Neural cell (in vitro differentiated cells): ENCODE results near the gene RASD2. TPM values are rescaled to one million over a fixed set of nuclear protein-coding genes. Genes with fewer than 3 reads are reported as not detected.
A peak's percentile ranks its signal among the peaks of the same experiment; 100 is the strongest.

Source experiments
- H2AFZ ChIP-seq: fragments of 200-600, 300-800 bp; sonication (generic), shearing (Covaris generic); 2 replicates; pipeline ENCODE4 v1.6.0; 2014; ENCODE audit warnings: low read depth, mild to moderate bottlenecking, antibody characterized with exemption, low read length, moderate library complexity
- H3F3A ChIP-seq: fragments of 200-600 bp; shearing (Covaris generic); 2 replicates; pipeline ENCODE4 v1.6.1; 2016; ENCODE audit warnings: mild to moderate bottlenecking, moderate library complexity, mixed read lengths, antibody characterized with exemption, low read length; ENCODE audit not compliant: insufficient read depth, poor library complexity, severe bottlenecking
- H3K27ac ChIP-seq: fragments of 200-600, 300-800 bp; sonication (generic), shearing (Covaris generic); 2 replicates; pipeline ENCODE4 v1.5.1; 2014; ENCODE audit warnings: mild to moderate bottlenecking, low read length, moderate library complexity
- H3K27me3 ChIP-seq: fragments of 300-800, 200-600 bp; sonication (generic), shearing (Covaris generic); 2 replicates; pipeline ENCODE4 v1.6.0; 2014; ENCODE audit warnings: mild to moderate bottlenecking, low read depth, low read length, moderate library complexity; ENCODE audit not compliant: insufficient read depth
- H3K36me3 ChIP-seq: fragments of 300-800, 200-600 bp; sonication (generic), shearing (Covaris generic); 2 replicates; pipeline ENCODE4 v1.5.1; 2014; ENCODE audit warnings: mild to moderate bottlenecking, antibody characterized with exemption, low read length, moderate library complexity; ENCODE audit not compliant: insufficient read depth
- H3K4me2 ChIP-seq: fragments of 300-800, 200-600 bp; sonication (generic), shearing (Covaris generic); 2 replicates; pipeline ENCODE4 v1.6.0; 2014; ENCODE audit warnings: mild to moderate bottlenecking, low read length
- H3K4me3 ChIP-seq: fragments of 300-800, 200-600 bp; sonication (generic), shearing (Covaris generic); 2 replicates; pipeline ENCODE4 v1.5.1; 2014; ENCODE audit warnings: mild to moderate bottlenecking, low read length, moderate library complexity
- H3K79me2 ChIP-seq: fragments of 200-600 bp; shearing (Covaris generic); replicated peaks from 2 replicates; pipeline ENCODE4 v1.6.0; 2014; ENCODE audit warnings: mild to moderate bottlenecking, low read length, moderate library complexity; ENCODE audit not compliant: insufficient read depth
- H3K9ac ChIP-seq: fragments of 300-800, 200-600 bp; sonication (generic), shearing (Covaris generic); 2 replicates; pipeline ENCODE4 v1.6.1; 2016; ENCODE audit warnings: mild to moderate bottlenecking, low read length, mixed read lengths
- H3K9me2 ChIP-seq: fragments of 200-600 bp; shearing (Covaris generic); 2 replicates; pipeline ENCODE4 v1.6.1; 2016; ENCODE audit warnings: mild to moderate bottlenecking, low read length, mixed read lengths; ENCODE audit not compliant: insufficient read depth
- H3K9me3 ChIP-seq: fragments of 200-600, 300-800 bp; sonication (generic), shearing (Covaris generic); 2 replicates; pipeline ENCODE4 v1.6.1; 2016; ENCODE audit warnings: mild to moderate bottlenecking, mixed run types, low read length, moderate library complexity, mixed read lengths
- H4K20me1 ChIP-seq: fragments of 200-600 bp; shearing (Covaris generic); 2 replicates; pipeline ENCODE4 v1.6.1; 2016; ENCODE audit warnings: mild to moderate bottlenecking, mixed run types; ENCODE audit not compliant: insufficient read depth
- EP300 ChIP-seq: fragments of 450-650 bp; conservative IDR thresholded peaks from 2 replicates; pipeline ENCODE4 v1.6.1; 2014; ENCODE audit warnings: antibody characterized with exemption, mild to moderate bottlenecking, moderate library complexity; ENCODE audit not compliant: poor library complexity, severe bottlenecking
- EZH2 ChIP-seq: fragments of 200-600, 300-800 bp; shearing (Covaris generic), sonication (generic); IDR thresholded peaks from 2 replicates; pipeline ENCODE4 v1.6.1; 2014; ENCODE audit warnings: antibody characterized with exemption, low read length, borderline replicate concordance, mild to moderate bottlenecking; ENCODE audit not compliant: insufficient read depth, poor library complexity, severe bottlenecking
- MXI1 ChIP-seq: fragments of 450-650 bp; conservative IDR thresholded peaks from 2 replicates; pipeline ENCODE4 v1.6.1; 2014; ENCODE audit warnings: antibody characterized with exemption, mild to moderate bottlenecking; ENCODE audit not compliant: poor library complexity, severe bottlenecking
- POLR2AphosphoS5 ChIP-seq: IDR thresholded peaks from 2 replicates; pipeline ENCODE4 v1.6.1; 2012
- RAD21 ChIP-seq: fragments of 450-650 bp; conservative IDR thresholded peaks from 2 replicates; pipeline ENCODE4 v1.6.1; 2014; ENCODE audit warnings: antibody characterized with exemption, mild to moderate bottlenecking, moderate library complexity
- SMC3 ChIP-seq: fragments of 450-650 bp; conservative IDR thresholded peaks from 2 replicates; pipeline ENCODE4 v1.6.1; 2014; ENCODE audit warnings: antibody characterized with exemption, mild to moderate bottlenecking, moderate library complexity; ENCODE audit not compliant: poor library complexity
- TAF1 ChIP-seq: IDR thresholded peaks from 2 replicates; pipeline ENCODE4 v1.6.1; 2012; ENCODE audit warnings: low read depth
- polyA plus RNA-seq: library from polyadenylated mRNA; depleted of rRNA; stranded (reverse); fragments of >200 nt; gene quantifications from 2 replicates; pipeline ENCODE4 v1.2.3, GENCODE V29; 2014
- TF ChIP-seq, protein P1 (sequence below): IDR thresholded peaks from 2 replicates; pipeline ENCODE4 v1.6.1; 2012; ENCODE audit warnings: borderline replicate concordance
- TF ChIP-seq, protein P2 (sequence below): fragments of 450-650 bp; IDR thresholded peaks from 2 replicates; pipeline ENCODE4 v1.5.1; 2014; ENCODE audit warnings: antibody characterized with exemption, mild to moderate bottlenecking, moderate library complexity; ENCODE audit not compliant: poor library complexity, severe bottlenecking

The RASD2 gene
- polyA plus RNA-seq, 1 donor from 2014 or later = 0.14 TPM

DNA sequence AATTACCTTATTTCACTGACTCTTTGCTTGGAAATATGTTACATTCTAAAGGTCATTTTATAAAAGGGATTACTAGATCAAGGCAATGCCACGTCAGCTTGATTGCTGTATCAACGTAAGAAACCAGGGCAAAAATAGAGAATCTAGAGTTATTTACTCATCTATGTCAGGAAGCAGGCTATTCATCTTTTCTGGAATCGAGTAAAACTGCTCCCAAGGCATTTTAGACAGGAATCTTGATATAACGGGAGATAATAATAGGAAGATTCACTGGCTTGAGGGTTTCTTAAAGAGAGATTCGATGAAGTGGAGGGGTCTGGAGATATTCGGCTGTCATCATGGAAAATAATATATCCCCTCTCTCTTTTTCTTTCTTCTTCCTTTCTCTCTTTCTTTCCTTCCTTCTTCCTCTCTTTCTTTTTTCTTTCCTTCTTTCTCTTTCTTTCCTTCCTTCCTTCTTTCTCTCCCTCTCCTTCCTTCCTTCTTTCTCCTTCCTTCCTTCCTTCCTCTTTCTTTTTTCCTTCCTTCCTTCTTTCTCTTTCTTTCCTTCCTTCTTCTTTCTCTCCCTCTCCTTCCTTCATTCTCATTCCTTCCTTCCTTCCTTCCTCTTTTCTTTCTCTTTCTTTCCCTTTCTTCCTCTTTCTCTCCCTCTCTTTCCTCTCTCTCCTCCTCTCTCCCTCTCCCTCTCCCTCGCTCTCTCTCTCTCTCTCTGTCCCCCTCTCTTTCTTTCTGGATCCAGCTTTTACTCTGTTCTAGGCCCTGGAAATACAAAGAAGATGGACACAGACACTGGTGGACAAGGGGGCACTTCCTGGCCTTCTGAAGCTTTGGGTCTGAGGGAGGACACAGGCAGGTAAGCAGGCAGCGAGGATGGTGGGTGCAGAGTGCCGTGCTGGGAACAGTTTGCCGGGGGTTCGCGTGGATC is 18.1 kb upstream of the RASD2 start:
- Histone ChIP-seq H3K4me3 (no peak overlapping the region), H3F3A (no peaks in the 10 kb centered on the region), H3K36me3 (no peaks in the 10 kb centered on the region), H2AFZ (no peak overlapping the region), H3K9ac (peak overlapping the region; percentile 15), H3K9me3 (no peaks in the 10 kb centered on the region), H4K20me1 (no peaks in the 10 kb centered on the region), H3K79me2 (no peaks in the 10 kb centered on the region), H3K27me3 (no peaks in the 10 kb centered on the region), H3K9me2 (no peaks in the 10 kb centered on the region), H3K27ac (peak overlapping the region; percentile 7), H3K4me2 (no peak overlapping the region)
- TF ChIP-seq EP300 = no peak
- TF ChIP-seq EZH2 = no peak
- TF ChIP-seq TAF1 = no peak
- no peak for TF ChIP-seq SMC3
- TF ChIP-seq, protein P1, sequence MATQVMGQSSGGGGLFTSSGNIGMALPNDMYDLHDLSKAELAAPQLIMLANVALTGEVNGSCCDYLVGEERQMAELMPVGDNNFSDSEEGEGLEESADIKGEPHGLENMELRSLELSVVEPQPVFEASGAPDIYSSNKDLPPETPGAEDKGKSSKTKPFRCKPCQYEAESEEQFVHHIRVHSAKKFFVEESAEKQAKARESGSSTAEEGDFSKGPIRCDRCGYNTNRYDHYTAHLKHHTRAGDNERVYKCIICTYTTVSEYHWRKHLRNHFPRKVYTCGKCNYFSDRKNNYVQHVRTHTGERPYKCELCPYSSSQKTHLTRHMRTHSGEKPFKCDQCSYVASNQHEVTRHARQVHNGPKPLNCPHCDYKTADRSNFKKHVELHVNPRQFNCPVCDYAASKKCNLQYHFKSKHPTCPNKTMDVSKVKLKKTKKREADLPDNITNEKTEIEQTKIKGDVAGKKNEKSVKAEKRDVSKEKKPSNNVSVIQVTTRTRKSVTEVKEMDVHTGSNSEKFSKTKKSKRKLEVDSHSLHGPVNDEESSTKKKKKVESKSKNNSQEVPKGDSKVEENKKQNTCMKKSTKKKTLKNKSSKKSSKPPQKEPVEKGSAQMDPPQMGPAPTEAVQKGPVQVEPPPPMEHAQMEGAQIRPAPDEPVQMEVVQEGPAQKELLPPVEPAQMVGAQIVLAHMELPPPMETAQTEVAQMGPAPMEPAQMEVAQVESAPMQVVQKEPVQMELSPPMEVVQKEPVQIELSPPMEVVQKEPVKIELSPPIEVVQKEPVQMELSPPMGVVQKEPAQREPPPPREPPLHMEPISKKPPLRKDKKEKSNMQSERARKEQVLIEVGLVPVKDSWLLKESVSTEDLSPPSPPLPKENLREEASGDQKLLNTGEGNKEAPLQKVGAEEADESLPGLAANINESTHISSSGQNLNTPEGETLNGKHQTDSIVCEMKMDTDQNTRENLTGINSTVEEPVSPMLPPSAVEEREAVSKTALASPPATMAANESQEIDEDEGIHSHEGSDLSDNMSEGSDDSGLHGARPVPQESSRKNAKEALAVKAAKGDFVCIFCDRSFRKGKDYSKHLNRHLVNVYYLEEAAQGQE = no peak
- no peak for TF ChIP-seq MXI1
- no peak for TF ChIP-seq POLR2AphosphoS5
- TF ChIP-seq, protein P2, sequence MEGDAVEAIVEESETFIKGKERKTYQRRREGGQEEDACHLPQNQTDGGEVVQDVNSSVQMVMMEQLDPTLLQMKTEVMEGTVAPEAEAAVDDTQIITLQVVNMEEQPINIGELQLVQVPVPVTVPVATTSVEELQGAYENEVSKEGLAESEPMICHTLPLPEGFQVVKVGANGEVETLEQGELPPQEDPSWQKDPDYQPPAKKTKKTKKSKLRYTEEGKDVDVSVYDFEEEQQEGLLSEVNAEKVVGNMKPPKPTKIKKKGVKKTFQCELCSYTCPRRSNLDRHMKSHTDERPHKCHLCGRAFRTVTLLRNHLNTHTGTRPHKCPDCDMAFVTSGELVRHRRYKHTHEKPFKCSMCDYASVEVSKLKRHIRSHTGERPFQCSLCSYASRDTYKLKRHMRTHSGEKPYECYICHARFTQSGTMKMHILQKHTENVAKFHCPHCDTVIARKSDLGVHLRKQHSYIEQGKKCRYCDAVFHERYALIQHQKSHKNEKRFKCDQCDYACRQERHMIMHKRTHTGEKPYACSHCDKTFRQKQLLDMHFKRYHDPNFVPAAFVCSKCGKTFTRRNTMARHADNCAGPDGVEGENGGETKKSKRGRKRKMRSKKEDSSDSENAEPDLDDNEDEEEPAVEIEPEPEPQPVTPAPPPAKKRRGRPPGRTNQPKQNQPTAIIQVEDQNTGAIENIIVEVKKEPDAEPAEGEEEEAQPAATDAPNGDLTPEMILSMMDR = no peak
- TF ChIP-seq RAD21 = no peak

DNA sequence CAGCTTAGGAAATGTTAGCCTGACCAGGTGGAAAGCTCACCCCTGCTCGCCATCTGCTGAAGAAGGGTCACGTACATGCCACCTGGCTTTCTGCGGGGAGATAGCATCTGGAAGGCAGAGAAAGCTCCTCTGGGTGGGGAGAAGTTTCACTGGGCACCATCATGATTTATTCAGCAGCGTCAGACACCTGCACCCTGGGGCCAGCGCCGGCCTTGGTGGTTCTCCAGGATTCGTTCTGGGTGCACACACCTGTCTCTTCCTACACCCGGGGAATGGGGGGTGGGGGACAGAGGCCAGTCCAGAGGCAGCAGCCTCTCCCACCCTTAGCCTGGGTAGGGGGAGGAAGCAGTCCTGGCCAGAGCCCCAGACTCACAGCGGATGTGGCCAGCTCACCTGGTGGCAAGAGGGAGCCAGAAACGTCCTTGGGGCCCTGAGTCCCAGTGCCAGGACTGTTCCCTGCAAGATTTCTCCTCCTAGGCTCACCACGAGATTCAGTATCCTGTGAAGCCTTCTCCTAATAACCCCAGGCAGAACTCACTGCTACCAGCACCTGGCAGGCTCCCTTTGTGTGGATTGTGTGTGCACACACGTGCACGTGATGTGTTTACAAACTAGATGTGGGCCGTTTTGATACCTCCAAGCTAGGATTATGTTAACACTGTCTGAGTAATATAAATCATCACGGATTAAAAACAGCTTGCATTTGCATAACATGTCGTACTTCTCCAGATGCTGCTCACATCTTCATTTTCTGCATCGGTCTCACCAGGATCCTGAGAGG is 17.3 kb upstream of the RASD2 start:
- Histone ChIP-seq H3K27ac (no peak overlapping the region), H3K9me2 (no peaks in the 10 kb centered on the region)

More for the DNA sequence above, 17.3 kb upstream of the RASD2 start:
- H3K36me3 ChIP-seq = no peaks in the 10 kb centered on the region
- no peak overlapping the region for H3K4me2 ChIP-seq
- no peaks in the 10 kb centered on the region for H3K79me2 ChIP-seq
- no peaks in the 10 kb centered on the region for H3K9me3 ChIP-seq
- H4K20me1 ChIP-seq = no peaks in the 10 kb centered on the region
- H3K27me3 ChIP-seq = no peaks in the 10 kb centered on the region
- no peak overlapping the region for H3K4me3 ChIP-seq
- no peak overlapping the region for H2AFZ ChIP-seq
- no peak overlapping the region for H3K9ac ChIP-seq
- TF ChIP-seq EZH2 (no peak), MXI1 (no peak), SMC3 (no peak), POLR2AphosphoS5 (no peak), TAF1 (no peak), RAD21 (no peak), EP300 (no peak)
- TF ChIP-seq, protein P1 = no peak
- TF ChIP-seq, protein P2 = no peak
- H3F3A ChIP-seq = no peaks in the 10 kb centered on the region
